HepG2 (cell line): Measurements from ENCODE around the gene TAS2R4. TPM values are rescaled to one million over a fixed set of nuclear protein-coding genes. Genes with fewer than 3 reads are reported as not detected.

ENCODE experiments used
- ATAC-seq: fragments of 200-7000 bp; cut with Tn5 transposase; 3 replicates; pipeline ENCODE4 v1.9.1; 2020; ENCODE audit warnings: mild to moderate bottlenecking, moderate library complexity
- BruUV-seq: library from RNA; stranded (reverse); fragments of 400-500 nt; replicated peaks from 2 replicates; lab custom pipeline; 2021; lab: Mats Ljungman, UMichigan
- CTCF ChIA-PET: fragments of 300-600 bp; formaldehyde crosslinking; extraction: SDS; loops from one replicate; lab custom pipeline; 2021; ENCODE audit warnings: low total read pairs, inconsistent platforms, low intra/inter-chr PET ratio; lab: Yijun Ruan, JAX
- POLR2A ChIA-PET: fragments of 350-600 bp; sonication (Branson Sonifier 250); formaldehyde crosslinking; loops from one replicate; lab custom pipeline; 2020; ENCODE audit warnings: antibody characterized with exemption, inconsistent platforms; lab: Yijun Ruan, JAX
- DNase-seq: peaks from one replicate; pipeline ENCODE4 v3.0.0-alpha.2; 2015; ENCODE audit warnings: low spot score
- FAIRE-seq: peaks from 3 replicates; lab custom pipeline; 2011; peaks lifted over from hg19 to GRCh38; lab: Jason Lieb, UNC
- H2AFZ ChIP-seq: one replicate; pipeline ENCODE4 v1.6.1; 2011; ENCODE audit warnings: low read length, inconsistent platforms
- H3K27ac ChIP-seq: fragments of 300-600 bp; 3 replicates; pipeline ENCODE4 v1.8.0; 2011; ENCODE audit warnings: mixed run types, mild to moderate bottlenecking, mixed read lengths, low read length, inconsistent platforms; ENCODE audit not compliant: insufficient read depth; ENCODE audit errors: extremely low read length
- H3K27me3 ChIP-seq, 2 experiments: fragments of 200-600 bp in 1 of 2; 2 replicates in 1 of 2; 3 replicates in 1 of 2; pipeline versions ENCODE4 v1.6.0 to v1.8.0; 2011; ENCODE audit warnings: low read length in 2 of 2, mild to moderate bottlenecking in 2 of 2, moderate library complexity in 2 of 2, inconsistent platforms in 1 of 2; ENCODE audit not compliant: insufficient read depth in 2 of 2, control insufficient read depth in 1 of 2
- H3K36me3 ChIP-seq, 2 experiments: fragments of 200-600 bp in 1 of 2; replicated peaks in 1 of 2; 2 replicates in 1 of 2; 3 replicates in 1 of 2; pipeline versions ENCODE4 v1.5.1 to v1.8.0; 2011; ENCODE audit warnings: low read length in 2 of 2, inconsistent platforms in 1 of 2; ENCODE audit not compliant: insufficient read depth in 2 of 2, control insufficient read depth in 1 of 2
- H3K4me1 ChIP-seq: 2 replicates; pipeline ENCODE4 v1.5.1; 2012; ENCODE audit warnings: low read length, inconsistent platforms; ENCODE audit not compliant: insufficient read depth
- H3K4me2 ChIP-seq: 2 replicates; pipeline ENCODE4 v1.6.0; 2011; ENCODE audit warnings: low read depth, low read length, inconsistent platforms
- H3K4me3 ChIP-seq, 3 experiments: fragments of 200-600 bp in 1 of 3; sonication (generic), shearing (Covaris generic) in 1 of 3; replicated peaks in 1 of 3; 2 replicates each; pipeline ENCODE4 v1.5.1; 2011 to 2016; ENCODE audit warnings: low read length in 3 of 3, inconsistent platforms in 2 of 3, low read depth in 2 of 3, mild to moderate bottlenecking in 2 of 3, control low read depth in 1 of 3, mixed read lengths in 1 of 3; ENCODE audit not compliant: insufficient read depth in 1 of 3
- H3K79me2 ChIP-seq: one replicate; pipeline ENCODE4 v1.6.1; 2011; ENCODE audit warnings: low read length, inconsistent platforms; ENCODE audit not compliant: insufficient read depth
- H3K9ac ChIP-seq: 2 replicates; pipeline ENCODE4 v1.6.0; 2011; ENCODE audit warnings: mild to moderate bottlenecking, low read depth, low read length, inconsistent platforms; ENCODE audit not compliant: insufficient read depth
- H3K9me3 ChIP-seq: 2 replicates; pipeline ENCODE4 v1.5.1; 2012; ENCODE audit warnings: mild to moderate bottlenecking, low read length
- H4K20me1 ChIP-seq: 2 replicates; pipeline ENCODE4 v1.6.0; 2011; ENCODE audit warnings: inconsistent platforms, mild to moderate bottlenecking, low read length, moderate library complexity; ENCODE audit not compliant: insufficient read depth
- DNMT1 ChIP-seq: sonication (generic); formaldehyde crosslinking; IDR thresholded peaks from 2 replicates; pipeline ENCODE4 v1.5.1; 2020; ENCODE audit warnings: mild to moderate bottlenecking, missing genetic modification reagents
- E2F2 ChIP-seq: sonication (generic); formaldehyde crosslinking; IDR thresholded peaks from 2 replicates; pipeline ENCODE4 v1.4.0; 2020; ENCODE audit warnings: missing genetic modification reagents, borderline replicate concordance
- FOSL2 ChIP-seq: sonication (generic); formaldehyde crosslinking; IDR thresholded peaks from 2 replicates; pipeline ENCODE4 v1.4.0; 2020; ENCODE audit warnings: missing genetic modification reagents
- HDAC1 ChIP-seq: sonication (generic); formaldehyde crosslinking; IDR thresholded peaks from 2 replicates; pipeline ENCODE4 v1.5.1; 2020; ENCODE audit warnings: mild to moderate bottlenecking, missing genetic modification reagents
- IRX3 ChIP-seq: sonication (generic); formaldehyde crosslinking; IDR thresholded peaks from 2 replicates; pipeline ENCODE4 v1.8.1; 2023; ENCODE audit warnings: mild to moderate bottlenecking, low read depth, missing genetic modification reagents, borderline replicate concordance
- KDM5A ChIP-seq: fragments of 200-600 bp; sonication (generic); IDR thresholded peaks from 2 replicates; pipeline ENCODE4 v1.7.0; 2018; ENCODE audit warnings: antibody characterized with exemption, mild to moderate bottlenecking, low read length, borderline replicate concordance
- MAF1 ChIP-seq: sonication (generic); formaldehyde crosslinking; IDR thresholded peaks from 2 replicates; pipeline ENCODE4 v1.5.0; 2020; ENCODE audit warnings: missing genetic modification reagents, borderline replicate concordance
- PAX8 ChIP-seq: sonication (generic); formaldehyde crosslinking; IDR thresholded peaks from 2 replicates; pipeline ENCODE4 v1.8.0; 2022; ENCODE audit warnings: mild to moderate bottlenecking, missing genetic modification reagents, borderline replicate concordance
- SALL2 ChIP-seq: sonication (generic); formaldehyde crosslinking; IDR thresholded peaks from 2 replicates; pipeline ENCODE4 v1.8.1; 2023; ENCODE audit warnings: mild to moderate bottlenecking, missing genetic modification reagents, inconsistent platforms
- SMARCC2 ChIP-seq: fragments of 450-650 bp; IDR thresholded peaks from 2 replicates; pipeline ENCODE4 v1.6.1; 2017; ENCODE audit warnings: antibody characterized with exemption, mild to moderate bottlenecking
- ZNF614 ChIP-seq: IDR thresholded peaks from 2 replicates; pipeline ENCODE4 v1.6.1; 2018; ENCODE audit warnings: missing biosample characterization, missing genetic modification reagents, inconsistent platforms, borderline replicate concordance
- ZNF749 ChIP-seq: sonication (generic); formaldehyde crosslinking; IDR thresholded peaks from 2 replicates; pipeline ENCODE4 v1.8.0; 2022; ENCODE audit warnings: mild to moderate bottlenecking, missing genetic modification reagents, moderate library complexity, borderline replicate concordance
- WGBS: methylation state at CpG from one replicate; pipeline ENCODE4 v1.1.6; 2017; ENCODE audit warnings: low lambda C conversion rate; 5-methylcytosine and 5-hydroxymethylcytosine counted together
- in situ Hi-C: cut with HindIII; loops from 2 replicates; pipeline ENCODE4 v1.10.0; 2017; ENCODE audit warnings: low pct_unique_long_range_greater_than_20kb; ENCODE audit not compliant: extremely low pct_ligation_motif_present
- intact Hi-C: fragments of 100-400 bp; cut with micrococcal nuclease; formaldehyde crosslinking; loops from one replicate; pipeline ENCODE4 v1.10.0; 2022; ENCODE audit not compliant: unreplicated experiment
- polyA plus RNA-seq, 8 experiments: library from polyadenylated mRNA; depleted of rRNA in 3 of 8; stranded (reverse) in 7 of 8; unstranded in 1 of 8; fragments of >200 nt; fragmentation: Illumina TruSeq in 4 of 8; extraction: Trizol in 4 of 8; gene quantifications; 2 replicates each; pipeline versions ENCODE4 v1.2.1 to v1.2.3, GENCODE V29; 2011 to 2016; ENCODE audit warnings: low read depth in 4 of 8, missing spikeins in 1 of 8, mixed read lengths in 1 of 8; ENCODE audit not compliant: insufficient read depth in 1 of 8
- total RNA-seq, 5 experiments: library from RNA; depleted of rRNA; stranded (reverse); fragments of >200 nt; fragmentation: Illumina TruSeq; extraction: Trizol; gene quantifications; 2 replicates each; pipeline ENCODE4 v1.2.3, GENCODE V29; 2016; ENCODE audit warnings: low read depth in 1 of 5
- TF ChIP-seq, protein P1 (sequence below): sonication (generic); formaldehyde crosslinking; IDR thresholded peaks from 2 replicates; pipeline ENCODE4 v1.9.0; 2021; ENCODE audit warnings: missing genetic modification reagents, mild to moderate bottlenecking, borderline replicate concordance
- TF ChIP-seq, protein P2 (sequence below): sonication (generic); formaldehyde crosslinking; IDR thresholded peaks from 2 replicates; pipeline ENCODE4 v1.8.1; 2022; ENCODE audit warnings: mild to moderate bottlenecking, missing genetic modification reagents

Gene TAS2R4
- total and polyA plus RNA-seq, 2 of the 13 experiments (the other 11 are each of a cell fraction or from before 2014, with no cell fraction given): 0.71 to 0.80 TPM

GRCh38 chr7:141792526-141792925, 16.1 kb downstream of the TAS2R4 start:
- Histone ChIP-seq H3K9me3 (no peaks in the 10 kb centered on the region), H3K27ac (no peak overlapping the region), H4K20me1 (no peaks in the 10 kb centered on the region), H3K4me1 (no peaks in the 10 kb centered on the region), H3K9ac (no peak overlapping the region), H3K4me2 (no peak overlapping the region), H3K36me3 (peaks cover 2 to 23% of the 10 kb centered on the region in 2 experiments; a peak in 4 of 5 replicates), H2AFZ (no peak overlapping the region), H3K79me2 (no peaks in the 10 kb centered on the region), H3K27me3 (no peaks in the 10 kb centered on the region), H3K4me3 (no peak overlapping the region)
- POLR2A ChIA-PET: no interaction called here
- in situ Hi-C loops (no loop called here), intact Hi-C loops (no loop called here)
- CTCF ChIA-PET: no interaction called here
- ATAC-seq: no peak
- WGBS: 81% methylated on average over 2 of the region's 2 CpGs
- TF ChIP-seq KDM5A (no peak), HDAC1 (CRISPR knock-in tag) (no peak), DNMT1 (CRISPR knock-in tag) (no peak), SALL2 (CRISPR knock-in tag) (no peak), MAF1 (CRISPR knock-in tag) (no peak), IRX3 (CRISPR knock-in tag) (no peak), E2F2 (no peak), FOSL2 (no peak), SMARCC2 (no peak)
- no peak for FAIRE-seq
- DNase-seq: no peak
- BruUV-seq: no TSS peak

- ATAC-seq (no peak), FAIRE-seq (no peak), DNase-seq (no peak)
- in situ Hi-C loops: no loop called here
- peaks cover 21% of the 10 kb centered on the region for H3K9me3 ChIP-seq
- ChIA-PET POLR2A (no interaction called here), CTCF (no interaction called here)
- no peaks in the 10 kb centered on the region for H3K79me2 ChIP-seq
- no TSS peak for BruUV-seq
- no peaks in the 10 kb centered on the region for H3K36me3 ChIP-seq
- no peak overlapping the region for H3K4me3 ChIP-seq
- no peak overlapping the region for H3K27ac ChIP-seq
- H4K20me1 ChIP-seq: no peaks in the 10 kb centered on the region
- no peaks in the 10 kb centered on the region for H3K4me1 ChIP-seq
- intact Hi-C loops: no loop called here
- H3K4me2 ChIP-seq: no peak overlapping the region
- 47% methylated on average over 1 of the region's 1 CpG for WGBS
- H3K9ac ChIP-seq: no peak overlapping the region
- H2AFZ ChIP-seq: no peak overlapping the region
- H3K27me3 ChIP-seq: no peaks in the 10 kb centered on the region
- TF ChIP-seq, protein P1, sequence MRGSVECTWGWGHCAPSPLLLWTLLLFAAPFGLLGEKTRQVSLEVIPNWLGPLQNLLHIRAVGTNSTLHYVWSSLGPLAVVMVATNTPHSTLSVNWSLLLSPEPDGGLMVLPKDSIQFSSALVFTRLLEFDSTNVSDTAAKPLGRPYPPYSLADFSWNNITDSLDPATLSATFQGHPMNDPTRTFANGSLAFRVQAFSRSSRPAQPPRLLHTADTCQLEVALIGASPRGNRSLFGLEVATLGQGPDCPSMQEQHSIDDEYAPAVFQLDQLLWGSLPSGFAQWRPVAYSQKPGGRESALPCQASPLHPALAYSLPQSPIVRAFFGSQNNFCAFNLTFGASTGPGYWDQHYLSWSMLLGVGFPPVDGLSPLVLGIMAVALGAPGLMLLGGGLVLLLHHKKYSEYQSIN (CRISPR knock-in tag): no peak
- no peak for TF ChIP-seq ZNF749 (CRISPR knock-in tag)
- no peak for TF ChIP-seq KDM5A
- TF ChIP-seq PAX8 (CRISPR knock-in tag): no peak
- TF ChIP-seq, protein P2, sequence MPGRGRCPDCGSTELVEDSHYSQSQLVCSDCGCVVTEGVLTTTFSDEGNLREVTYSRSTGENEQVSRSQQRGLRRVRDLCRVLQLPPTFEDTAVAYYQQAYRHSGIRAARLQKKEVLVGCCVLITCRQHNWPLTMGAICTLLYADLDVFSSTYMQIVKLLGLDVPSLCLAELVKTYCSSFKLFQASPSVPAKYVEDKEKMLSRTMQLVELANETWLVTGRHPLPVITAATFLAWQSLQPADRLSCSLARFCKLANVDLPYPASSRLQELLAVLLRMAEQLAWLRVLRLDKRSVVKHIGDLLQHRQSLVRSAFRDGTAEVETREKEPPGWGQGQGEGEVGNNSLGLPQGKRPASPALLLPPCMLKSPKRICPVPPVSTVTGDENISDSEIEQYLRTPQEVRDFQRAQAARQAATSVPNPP (CRISPR knock-in tag): no peak
- TF ChIP-seq ZNF614 (CRISPR knock-in tag): no peak
Observed at GRCh38 chr7:141820067-141820466, 43.6 kb downstream of the TAS2R4 start.
